HCEC 1CT (cell line): ENCODE results near the gene XRCC4.
"Not testable (repeated sequence)": the region's sequence is repeated elsewhere in the genome, so short reads cannot be mapped to it uniquely, and the experiment has no call there.

Experiments used
- DNase-seq: peaks from one replicate; pipeline ENCODE4 v3.0.0-alpha.2; 2017

The XRCC4 gene

DNA sequence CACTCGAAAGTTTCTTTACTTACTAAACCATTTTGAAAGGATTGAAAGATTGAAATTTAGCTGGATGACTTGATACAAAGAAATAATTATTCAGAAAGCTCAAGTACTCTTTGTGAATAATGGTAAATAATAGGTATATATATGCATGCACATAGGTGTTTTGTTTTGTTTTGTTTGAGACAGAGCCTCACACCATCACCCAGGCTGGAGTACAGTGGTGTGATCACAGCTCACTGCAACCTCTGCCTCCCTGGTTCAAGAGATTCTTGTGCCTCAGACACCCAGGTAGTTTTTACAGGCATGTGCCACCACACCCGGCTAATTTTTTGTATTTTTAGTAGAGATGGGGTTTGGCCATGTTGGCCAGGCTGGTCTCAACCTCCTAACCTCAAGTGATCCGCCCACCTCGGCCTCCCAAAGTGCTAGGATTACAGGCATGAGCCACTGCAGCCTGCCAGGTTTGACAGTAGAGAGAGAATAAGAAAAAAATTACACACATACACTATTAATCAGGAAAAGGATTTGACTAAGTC is 278.2 kb downstream of the XRCC4 start:
- not testable (repeated sequence) for DNase-seq

DNA sequence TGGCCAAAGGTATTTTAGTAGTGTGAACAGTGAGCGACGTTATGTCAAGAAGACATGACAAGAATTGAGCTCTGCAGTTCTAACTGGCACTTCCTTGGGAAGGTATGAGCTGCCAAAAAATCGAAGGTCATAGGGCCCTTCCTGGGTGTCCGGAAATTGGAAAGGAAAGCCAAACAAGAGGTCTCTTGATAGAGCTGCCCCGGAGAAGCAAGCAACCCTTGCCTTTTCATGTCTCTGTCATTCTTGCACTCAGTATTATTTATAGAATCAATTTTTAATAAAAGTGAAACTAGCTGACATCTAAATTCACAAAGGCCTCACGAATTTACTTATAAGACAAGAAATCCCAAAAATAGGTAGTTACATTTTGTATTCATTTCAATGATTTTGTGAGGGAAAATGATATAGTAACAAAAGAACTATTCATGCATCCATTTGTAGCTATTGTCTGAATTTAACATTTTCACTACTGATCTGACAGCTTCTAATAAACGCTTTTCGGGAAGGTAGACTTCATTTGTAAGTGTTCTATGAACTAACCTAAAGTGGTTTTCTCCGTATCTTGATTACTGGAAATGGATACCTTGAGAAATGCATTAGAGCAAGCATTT is 280.4 kb downstream of the XRCC4 start:
- no peak for DNase-seq

DNA sequence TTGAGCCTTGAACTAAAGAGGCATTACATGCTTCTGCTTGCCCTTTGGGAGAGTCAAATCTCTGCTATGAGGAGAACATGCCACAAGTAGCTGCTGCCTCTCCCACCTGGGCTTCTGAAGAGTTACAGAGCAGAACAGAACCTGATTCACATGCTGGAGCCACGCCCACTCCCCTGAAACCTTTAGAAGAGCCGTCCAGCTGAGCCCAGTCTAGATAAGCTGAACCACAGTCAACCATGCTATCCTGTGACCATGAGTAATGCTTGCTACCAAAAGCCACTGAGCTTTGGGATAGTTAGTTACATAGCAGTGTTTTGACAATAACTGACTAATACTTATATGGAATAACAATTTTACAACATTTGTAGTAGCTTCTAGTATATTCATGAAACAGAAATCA is 283.2 kb downstream of the XRCC4 start:
- no peak for DNase-seq

DNA sequence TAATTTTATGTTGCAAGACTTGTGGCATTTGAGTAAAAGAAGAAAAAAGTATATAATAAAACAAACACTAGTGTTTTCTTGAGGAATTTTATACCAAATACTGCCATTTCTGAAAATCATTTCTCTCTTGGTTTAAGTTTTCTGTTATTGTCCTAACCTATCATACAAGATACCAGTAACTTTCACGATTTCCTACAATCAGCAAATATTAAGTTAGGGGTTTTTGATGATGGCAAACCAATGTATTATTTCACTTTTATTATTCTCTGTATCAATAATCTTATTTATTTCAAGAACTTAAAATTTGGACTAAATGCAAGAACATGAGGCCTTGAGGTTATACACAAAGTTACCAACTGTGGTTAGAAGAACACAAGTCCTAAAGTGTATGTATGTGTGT is 285.2 kb downstream of the XRCC4 start:
- DNase-seq = no peak

DNA sequence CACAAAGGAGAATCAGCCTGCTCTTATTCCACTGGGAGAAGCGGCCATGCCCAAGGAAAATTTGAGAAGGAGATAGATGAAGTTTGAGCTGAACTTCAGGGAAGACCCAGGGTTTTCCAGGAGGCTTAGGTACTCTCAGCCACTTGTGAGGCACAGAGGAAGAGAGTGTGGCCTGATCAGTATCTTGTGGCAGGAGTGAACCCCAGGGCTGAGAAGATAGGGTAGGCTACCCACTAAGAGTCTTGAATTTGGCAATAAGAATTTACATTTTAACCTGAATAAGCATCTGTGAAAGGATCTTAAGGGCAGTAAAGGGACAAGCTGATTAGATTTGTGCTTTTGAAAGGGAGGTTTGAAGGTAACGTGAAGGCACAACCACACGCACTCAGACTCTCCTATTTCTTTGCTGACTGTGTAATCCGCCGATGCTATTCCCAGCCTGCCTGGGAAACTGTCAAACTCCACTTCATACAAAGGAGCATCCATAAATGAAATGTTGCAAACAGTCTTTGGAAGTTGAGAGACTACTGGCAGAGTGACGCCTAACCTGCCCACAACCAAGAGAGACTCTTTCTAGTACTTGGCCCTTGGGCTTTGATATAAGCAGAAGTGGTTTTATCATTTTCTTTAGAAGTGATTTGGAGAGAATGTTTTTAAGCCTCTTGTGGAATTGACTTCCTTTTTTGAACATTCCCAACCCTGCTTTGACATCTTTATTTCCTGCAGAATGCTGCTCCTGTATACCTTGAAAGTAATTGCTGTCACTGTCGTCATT is 286.0 kb downstream of the XRCC4 start:
- no peak for DNase-seq

DNA sequence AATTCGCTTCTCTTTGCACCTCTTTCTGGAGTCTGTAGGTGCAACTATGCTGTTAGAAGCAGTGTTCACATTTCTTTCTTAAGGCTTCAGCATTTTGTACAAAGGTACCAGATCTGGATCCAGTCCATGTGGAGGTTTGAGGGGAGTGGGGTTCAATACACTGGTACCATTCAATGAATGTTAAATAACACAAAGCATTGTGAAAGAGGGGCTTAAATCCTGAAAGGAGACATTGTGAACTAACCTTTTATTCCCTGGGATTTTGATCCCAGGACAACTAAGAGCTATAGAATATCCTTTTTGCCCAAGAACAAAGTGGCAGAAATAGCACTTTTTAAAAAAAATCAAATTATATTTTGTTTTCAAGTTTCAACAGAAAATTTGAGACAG is 286.5 kb downstream of the XRCC4 start:
- DNase-seq = no peak

DNA sequence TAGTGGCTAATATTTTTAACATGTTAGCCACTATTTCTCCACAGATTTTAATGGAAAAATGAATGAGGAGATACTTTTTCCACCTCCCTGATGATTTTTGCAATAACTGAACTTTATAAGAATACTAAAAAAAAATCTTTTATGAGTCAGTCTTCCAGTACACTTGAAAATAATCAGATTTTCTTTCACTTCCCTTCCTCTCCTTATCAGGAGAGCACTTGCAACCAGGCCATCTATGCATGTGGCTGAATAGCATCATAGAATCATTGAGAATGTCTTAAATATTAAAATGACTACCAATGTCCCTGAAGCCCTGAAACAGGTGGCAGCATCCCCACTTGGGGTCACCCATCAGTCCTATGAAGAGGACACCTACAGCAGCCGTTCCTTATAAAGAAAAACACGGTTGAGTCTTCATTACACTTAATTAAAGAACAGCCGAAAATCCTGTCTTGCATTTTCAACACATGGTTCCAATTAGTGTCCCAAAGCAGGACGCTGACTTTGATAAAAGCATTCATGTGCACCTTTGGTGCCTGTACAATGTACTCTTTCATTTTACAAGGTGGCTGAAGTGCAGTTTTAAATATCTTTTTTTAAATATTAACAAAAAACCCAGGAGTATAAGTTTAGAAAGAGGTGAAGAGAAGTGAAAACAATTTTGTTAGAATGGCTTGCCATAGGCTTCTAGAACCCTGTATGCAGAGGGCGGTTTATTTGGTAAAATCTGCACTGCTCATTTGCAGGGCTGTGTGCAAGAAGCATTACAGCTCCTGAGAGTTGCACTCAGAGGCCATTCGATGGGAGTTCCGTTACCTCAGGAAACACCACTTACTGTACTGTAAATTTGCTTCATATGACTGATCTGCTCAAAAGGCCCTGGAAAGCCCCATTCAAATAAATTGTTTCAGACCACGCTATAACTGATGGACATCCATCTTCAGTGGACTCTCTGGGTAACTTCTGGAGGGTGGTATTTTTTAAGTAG is 287.3 kb downstream of the XRCC4 start:
- no peak for DNase-seq

DNA sequence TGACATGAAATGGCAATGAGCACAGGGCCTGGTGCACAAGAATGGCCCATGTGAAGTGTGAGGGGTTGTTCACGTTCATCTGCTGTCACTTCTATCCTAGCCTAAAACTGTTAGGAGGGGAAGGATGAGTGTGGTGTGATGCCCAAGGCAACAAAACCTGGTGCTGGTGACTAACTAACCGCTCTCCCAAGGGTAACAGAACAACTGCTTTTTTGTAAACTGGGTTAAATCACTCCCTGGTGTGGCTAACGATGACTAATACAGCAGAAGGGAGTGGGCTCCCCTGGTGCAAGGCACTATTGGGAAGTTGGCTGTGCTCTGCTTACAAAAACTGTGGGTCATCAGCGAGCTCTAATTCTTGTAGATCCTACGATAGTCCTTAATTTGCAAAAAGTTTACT is 291.0 kb downstream of the XRCC4 start:
- DNase-seq = peak; percentile 74

DNA sequence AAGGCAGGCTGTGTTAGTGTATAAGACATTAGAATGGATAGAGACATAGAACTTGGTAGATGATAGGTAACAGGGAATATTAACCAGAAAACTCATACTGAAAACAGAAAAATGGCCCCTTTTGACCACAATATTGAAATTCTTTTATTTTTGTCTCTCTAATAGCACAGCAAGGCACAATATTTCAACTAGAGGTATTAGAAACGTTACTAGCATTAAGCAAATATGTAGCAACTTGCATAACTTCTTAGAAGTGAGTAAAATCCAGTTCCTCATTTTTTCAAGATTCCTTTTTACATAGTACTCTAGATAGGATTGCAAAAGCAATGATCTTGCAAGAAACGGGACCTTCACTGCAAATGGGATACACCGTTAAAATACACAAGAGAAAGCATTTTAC is 291.5 kb downstream of the XRCC4 start:
- DNase-seq = peak; percentile 18

DNA sequence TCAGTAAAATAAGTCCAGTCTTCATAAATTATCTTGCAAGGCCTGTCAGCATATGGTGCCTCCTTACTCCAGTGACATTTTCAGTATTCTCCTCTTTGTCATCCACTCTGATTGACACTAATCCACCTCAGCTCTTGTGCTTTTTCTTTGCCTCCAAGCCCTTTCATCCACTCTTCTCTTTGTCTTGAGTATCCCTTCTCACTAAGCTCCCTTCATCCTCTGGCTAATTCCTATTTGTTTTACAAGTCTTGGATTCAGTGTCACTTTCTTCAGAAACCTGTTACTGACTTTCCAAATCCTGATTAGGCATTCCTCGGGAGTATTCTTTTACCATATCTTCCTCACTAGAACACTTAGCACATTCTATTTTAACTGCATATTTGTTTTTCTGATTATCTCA is 293.6 kb downstream of the XRCC4 start:
- no peak for DNase-seq

DNA sequence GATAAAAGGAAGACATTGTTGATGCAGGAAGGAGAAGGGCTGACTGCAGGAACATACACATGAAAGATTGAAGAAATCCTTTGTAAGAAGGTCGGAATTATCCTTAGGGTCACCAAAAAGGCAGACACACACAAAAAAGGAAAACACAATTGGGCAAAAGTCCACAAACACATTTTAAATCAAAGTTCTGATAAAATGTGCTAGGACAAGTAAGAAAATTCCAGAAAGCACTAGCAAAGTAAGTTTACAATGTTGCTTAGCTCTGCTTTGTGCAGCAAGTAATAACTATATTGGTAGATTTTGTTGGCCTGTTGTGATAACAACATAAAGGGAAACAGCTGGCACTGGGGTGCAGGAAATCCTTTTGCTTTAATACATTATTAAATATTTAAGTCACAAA is 294.4 kb downstream of the XRCC4 start:
- DNase-seq = no peak

DNA sequence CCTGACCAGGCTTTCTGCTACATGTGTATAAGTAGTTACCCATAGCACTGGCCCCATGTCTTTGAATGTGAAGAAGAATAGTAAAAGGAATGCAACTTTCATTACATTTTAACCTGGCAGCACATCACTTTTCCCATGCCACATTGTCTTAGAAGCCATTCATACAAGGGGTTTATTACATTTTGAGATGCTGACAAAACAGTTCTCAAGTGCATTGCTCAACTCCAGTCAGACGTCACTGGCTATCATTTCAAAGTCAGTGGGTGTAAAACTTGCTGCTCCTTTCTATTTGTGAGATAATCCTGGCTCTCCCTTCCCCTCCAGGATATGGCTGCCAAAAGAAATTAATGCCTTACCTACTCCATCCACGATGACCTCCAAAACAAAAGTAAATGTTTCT is 297.2 kb downstream of the XRCC4 start:
- DNase-seq = no peak

DNA sequence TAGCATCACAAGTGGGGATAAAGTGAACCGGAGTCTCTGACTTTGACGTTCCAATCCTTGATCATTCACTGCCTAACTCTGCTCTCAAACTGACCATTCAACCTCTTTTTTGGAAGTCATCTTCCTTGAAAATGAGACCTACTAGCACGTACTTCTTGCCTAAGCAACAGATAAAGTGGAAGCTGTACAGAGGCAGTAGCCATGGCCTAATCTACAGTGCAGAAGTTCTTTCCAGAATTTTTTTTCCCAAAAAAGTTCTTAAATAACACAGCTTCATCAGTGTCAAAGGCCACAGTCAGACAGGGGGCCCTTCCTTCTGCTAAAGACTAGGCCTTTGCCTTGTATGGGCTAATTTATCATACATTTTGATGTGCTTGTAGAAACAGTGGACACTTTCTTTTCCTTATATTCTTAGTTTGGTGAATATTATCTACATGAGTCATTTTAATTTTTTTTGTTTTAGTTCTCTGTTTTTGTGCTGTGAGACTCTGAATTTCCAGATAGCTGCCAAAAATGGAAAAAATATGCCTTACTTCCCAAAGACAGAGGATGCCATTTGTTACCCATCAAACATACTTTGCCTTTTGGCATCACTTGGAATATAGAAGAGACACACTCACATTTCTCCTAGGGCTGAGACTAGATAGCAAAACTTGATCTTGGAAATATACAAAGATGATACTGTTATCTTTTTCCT is 297.9 kb downstream of the XRCC4 start:
- DNase-seq = peak; percentile 55

DNA sequence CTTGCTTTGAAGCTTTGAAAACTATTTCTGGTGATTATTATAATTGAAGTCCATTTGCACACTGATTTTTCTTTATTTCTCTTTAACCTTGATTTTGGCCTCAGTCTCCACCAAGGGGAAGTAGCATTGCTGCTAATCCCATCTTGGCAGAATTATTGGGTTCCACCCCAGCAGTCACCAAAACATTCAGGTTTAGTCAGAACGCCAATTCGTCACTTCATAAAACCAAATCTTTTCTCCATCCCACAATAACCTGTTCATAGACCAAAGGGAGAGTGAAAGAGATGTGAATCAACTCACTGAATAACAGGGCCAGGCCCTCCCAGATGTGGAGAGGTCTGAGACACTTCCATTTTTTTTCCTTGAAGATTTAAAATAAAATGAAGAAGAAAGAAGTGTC is 299.1 kb downstream of the XRCC4 start:
- peak; percentile 9 for DNase-seq

DNA sequence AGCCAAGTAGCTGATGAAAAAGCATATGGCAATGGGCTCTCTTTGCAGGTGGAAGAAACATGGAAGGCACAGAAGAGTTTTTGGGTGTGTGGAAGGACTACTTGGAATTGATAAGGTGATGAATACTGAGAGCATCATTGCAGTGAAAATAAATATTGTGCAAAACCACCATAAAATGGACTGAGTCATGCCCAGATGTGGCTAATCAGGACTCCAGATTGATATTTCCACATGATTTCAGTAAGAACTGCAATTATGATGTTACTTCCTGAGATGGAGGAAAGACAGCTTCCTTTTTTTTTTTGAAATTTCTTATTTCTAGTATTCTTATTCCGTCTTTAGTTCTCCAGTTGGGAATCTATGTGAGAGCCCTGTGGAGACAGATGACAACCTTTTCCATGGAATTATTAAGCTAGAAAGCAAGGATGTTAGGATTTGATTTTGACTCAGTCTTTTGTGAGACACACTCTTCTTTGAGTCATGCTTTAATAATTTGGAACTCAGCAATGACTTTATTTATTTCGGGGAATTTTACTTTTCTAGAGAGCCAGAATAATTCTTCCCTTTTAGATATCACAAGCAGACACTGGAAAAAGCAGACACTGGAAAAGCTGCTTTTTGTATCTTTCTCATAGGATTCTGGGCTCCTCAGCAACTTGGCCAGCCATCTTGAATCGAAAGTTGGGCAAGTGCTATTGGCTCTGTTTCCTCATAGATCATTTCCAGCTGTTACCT is 300.0 kb downstream of the XRCC4 start:
- peak; percentile 90 for DNase-seq

DNA sequence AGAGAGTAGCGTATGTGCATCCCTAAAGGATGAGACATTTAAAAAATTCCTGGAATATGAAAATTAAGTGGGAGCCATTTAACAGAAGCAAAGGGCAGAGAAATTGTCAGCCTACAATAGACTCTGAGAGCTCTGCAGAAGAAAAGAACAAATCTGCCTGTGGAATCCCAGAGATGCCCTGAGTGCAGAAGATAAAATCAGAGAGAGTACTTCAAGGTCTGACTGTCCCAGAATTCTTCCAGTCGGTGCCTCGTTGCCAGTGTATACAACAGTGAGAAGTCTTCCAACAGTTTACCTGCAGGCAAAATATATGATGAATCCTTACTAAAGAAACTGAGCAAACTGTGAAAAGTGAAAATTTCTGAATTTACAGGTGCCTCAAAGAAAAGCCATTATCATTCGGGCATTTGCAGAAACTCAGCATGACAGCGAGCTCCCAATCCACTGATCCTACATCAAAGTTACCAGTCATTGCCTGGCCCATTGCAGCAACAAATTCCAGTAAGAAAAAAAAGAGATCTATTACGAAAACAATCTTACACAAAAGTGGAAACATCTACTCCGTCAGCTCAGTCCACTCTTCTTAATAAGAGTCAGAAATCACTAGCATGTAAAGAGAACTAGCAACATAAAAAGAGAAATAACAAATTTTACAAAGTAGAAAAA is 301.4 kb downstream of the XRCC4 start:
- DNase-seq = no peak

DNA sequence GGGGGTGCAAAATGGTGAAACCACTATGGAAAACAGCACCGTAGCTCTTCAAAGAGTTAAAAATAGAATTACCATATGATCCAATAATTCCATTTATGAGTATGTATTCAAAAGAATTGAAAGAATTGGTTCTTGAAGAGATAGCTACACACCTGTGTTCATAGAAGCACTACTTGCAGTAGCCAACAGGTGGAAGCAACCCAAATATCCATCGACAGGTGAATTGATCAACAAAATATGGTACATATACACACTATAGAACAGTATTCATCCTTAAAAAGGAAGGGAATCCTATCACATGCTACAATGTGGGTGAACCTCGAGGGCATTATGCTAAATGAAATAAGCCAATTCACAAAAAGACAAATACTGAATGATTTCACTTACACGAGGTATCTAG is 308.5 kb downstream of the XRCC4 start:
- no peak for DNase-seq

DNA sequence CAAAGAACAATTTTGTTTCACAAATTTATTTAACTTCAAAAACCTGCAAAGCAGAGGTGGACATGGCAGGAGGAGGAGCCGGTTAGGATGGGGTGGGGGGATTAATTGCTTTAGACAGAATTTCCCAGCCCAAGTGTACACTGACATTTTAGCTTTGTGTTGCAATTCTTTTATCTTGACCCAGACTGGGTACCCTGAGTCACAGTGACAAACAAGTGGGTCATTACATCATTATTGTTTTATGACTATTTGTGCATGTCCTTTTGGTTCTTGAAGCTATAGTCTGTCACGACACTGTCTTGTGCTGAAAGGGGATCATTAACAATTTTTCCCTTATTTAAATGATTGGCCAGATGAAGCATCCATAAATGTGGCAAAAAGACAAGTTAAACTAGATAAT is 309.7 kb downstream of the XRCC4 start:
- no peak for DNase-seq

DNA sequence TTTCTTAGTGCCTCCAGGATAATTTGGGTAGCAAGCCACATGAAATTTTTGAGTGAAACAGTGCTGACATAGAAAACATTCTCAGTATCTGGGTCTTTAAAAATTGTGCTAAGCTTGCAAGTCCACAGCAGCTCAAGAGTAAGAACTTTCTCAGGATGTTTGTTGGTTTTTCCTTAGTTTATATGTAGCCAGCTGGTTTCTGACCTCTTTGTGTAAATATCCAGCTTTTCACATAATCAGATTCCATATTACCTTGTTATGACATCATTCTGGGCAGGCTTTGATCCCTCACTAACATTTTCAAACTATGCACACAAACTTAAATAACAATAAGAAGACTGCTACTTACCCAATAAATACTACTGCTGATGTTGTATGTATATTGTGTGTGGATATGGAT is 311.3 kb downstream of the XRCC4 start:
- DNase-seq = peak; percentile 53

DNA sequence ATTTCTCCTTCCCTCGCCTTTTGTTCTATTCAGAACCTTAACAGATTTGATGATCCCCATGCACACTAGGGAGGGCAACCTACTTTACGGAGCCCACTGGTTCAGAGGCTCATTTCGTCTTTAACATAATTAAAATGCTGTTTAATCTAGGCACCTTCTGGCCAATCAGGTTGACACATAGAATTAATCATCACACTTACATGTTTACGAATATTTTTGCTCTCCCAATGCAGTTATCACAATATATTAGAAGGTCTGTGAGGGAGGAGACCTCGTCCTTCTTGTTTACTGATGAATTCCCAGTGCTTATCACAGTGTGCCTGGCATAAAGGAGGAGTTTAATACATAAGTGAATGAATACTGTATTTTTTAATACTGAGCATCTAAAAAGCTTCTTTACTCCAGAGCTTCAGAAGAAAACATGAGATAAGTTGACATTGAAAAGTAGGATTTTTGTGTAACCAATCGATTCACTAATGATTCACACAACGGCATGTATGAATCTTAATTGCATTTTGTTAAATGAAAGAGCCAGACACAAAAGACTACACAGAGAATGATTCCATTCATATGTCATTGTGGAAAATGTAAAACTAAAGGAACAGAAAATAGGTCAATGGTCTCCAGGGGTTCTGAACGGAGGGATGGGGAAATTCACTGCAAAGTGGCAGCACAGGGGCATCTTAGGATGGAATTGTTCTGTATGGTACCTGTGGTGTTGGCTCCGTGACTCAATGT is 315.6 kb downstream of the XRCC4 start:
- no peak for DNase-seq

DNA sequence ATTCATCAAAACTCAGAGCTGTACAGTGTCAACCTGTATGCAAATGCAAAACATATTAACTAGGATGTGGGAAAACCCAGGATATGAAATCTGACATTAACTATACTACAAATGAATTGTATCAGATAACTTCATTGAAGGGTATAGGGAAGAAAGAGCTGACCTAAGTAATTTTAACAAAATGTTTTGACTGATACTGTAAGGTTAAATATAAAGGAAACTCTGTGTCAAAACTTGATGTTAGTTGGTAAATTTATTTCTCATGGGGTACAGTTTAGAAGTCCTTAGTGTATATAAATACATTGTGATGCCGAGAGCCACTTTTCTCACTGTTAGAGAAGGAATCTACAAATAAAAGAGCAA is 316.1 kb downstream of the XRCC4 start:
- no peak for DNase-seq
